C4-2B (cell line): Measurements from ENCODE around the gene MSANTD4.

Experiments
- ZFX ChIP-seq: fragments of 450-650 bp; IDR thresholded peaks from 2 replicates; pipeline ENCODE4 v1.6.1; 2017
- TF ChIP-seq, protein P1 (sequence below): fragments of 450-650 bp; conservative IDR thresholded peaks from 2 replicates; pipeline ENCODE4 v1.5.1; 2017; ENCODE audit warnings: mild to moderate bottlenecking

DNA sequence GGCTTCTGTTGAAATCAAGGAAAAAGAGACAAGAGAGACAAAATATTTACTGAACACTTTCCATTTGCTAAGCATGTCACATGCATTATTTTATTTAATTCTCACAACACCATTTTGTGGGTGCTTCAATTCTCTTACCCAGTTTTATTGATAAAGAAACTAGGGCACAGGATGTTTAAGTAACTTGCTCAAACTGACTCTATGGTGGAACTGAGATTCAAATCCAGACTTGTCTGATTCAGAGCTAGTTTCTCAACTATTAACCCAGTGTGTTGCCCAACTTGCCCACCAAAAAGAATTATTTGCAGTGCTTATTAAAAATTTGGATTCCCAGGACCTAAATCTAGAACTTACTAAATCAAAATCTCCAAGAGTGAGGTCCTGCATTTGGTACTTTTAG is 21.5 kb upstream of the MSANTD4 start:
- TF ChIP-seq, protein P1, sequence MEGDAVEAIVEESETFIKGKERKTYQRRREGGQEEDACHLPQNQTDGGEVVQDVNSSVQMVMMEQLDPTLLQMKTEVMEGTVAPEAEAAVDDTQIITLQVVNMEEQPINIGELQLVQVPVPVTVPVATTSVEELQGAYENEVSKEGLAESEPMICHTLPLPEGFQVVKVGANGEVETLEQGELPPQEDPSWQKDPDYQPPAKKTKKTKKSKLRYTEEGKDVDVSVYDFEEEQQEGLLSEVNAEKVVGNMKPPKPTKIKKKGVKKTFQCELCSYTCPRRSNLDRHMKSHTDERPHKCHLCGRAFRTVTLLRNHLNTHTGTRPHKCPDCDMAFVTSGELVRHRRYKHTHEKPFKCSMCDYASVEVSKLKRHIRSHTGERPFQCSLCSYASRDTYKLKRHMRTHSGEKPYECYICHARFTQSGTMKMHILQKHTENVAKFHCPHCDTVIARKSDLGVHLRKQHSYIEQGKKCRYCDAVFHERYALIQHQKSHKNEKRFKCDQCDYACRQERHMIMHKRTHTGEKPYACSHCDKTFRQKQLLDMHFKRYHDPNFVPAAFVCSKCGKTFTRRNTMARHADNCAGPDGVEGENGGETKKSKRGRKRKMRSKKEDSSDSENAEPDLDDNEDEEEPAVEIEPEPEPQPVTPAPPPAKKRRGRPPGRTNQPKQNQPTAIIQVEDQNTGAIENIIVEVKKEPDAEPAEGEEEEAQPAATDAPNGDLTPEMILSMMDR = no peak
- no peak for TF ChIP-seq ZFX
